Raji (cell line): ENCODE data around the gene KCNB1.

Experiments
- POLR2A ChIP-seq: IDR thresholded peaks from 2 replicates; pipeline ENCODE4 v1.6.1; 2011; ENCODE audit warnings: low read depth, low read length, control low read depth; ENCODE audit not compliant: insufficient read depth

KCNB1 gene

GRCh38 chr20:49384437-49385434 lies 97.7 kb downstream of the KCNB1 start:
- no peak for TF ChIP-seq POLR2A

GRCh38 chr20:49381558-49382493 lies 100.6 kb downstream of the KCNB1 start:
- no peak for TF ChIP-seq POLR2A

- TF ChIP-seq POLR2A: no peak
These were observed 102.1 kb downstream of the KCNB1 start for GRCh38 chr20:49380337-49380780.

GRCh38 chr20:49379338-49379737 lies 103.1 kb downstream of the KCNB1 start:
- no peak for TF ChIP-seq POLR2A

DNA sequence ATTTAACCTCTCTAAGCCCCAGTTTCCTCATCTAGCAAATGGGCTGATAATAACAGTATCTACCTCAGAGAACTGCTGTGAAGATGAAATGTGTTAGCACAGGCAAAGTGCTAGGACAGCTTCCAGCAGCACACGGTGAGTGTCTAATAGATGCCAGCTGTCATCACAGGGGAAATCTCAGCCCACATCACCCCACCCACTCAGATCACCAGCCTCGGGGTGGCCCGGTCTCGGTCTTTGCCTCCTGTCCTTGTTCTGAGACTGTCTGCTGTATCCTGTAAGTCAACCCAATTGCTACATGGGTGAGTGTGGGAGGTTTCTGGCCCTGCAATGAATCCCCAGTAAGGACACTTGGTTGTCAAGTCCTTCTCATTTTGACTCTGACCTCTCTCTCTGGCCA lies 105.1 kb downstream of the KCNB1 start:
- TF ChIP-seq POLR2A: no peak

DNA sequence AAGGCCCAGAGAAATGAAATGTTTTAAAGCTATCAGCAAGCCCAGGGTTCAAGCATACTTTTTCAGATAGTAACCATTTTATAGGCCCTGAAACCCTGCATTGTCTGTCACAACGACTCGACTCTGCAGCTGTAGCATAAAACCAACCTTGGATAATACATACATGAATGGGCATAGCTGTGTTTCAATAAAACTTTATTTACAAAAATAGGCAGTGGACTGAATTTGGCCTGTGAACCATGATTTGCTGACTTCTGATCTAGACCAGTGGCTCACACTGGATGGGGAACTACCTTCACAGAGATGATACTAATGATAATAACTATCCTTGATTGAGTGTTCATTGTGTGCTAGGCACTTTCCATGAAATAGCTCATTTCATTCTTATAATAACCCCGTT lies 107.3 kb downstream of the KCNB1 start:
- TF ChIP-seq POLR2A: no peak

DNA sequence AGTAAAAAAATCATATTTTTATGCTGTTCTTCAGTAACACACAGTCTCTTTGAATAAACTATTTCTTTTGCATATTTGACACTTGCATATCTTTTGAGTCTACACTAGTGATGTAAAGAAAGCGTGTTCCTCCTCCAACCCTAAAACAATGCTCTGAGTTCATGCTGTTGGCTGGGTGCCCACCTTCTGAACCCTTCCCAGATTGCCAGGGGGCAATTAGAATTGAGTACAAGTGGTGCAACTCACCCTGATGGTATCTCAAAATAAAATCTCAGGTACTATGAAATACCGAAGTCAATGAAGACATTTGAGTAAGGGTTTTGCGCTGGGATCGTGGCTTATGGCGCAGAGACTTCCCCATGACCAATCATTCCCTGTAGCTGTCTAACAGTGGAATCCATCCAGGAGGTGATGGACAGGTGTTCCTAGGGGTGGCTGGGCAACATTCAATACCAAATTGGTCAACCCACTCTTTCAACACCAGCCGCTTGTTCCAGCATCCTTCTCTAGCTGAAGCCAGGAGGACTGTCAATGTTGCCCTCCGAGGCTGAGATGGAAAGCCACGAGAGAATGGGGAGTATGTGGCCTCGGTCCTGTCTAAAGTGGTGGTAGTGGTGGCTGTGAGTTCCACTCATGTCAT lies 110.3 kb downstream of the KCNB1 start:
- no peak for TF ChIP-seq POLR2A

DNA sequence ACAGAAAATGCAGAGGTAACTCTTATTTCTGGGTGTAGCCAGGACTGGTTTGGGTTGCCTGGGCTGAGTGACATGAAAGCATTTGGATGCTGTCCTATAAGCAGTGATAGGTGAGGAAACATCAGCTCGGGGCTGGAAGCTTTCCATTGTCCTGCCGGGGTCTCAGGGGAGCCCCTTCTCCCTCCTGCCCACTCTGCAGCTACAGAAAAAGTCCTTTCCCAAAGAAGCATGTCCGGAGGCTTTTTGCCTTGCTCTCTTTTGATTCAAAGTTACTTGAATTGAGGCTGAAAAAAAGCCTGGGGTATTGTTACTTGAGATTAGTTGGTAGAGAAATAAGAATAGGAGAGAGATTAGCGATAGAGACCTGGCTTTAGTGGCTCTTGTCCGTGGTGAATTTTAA lies 113.9 kb downstream of the KCNB1 start:
- TF ChIP-seq POLR2A: no peak

DNA sequence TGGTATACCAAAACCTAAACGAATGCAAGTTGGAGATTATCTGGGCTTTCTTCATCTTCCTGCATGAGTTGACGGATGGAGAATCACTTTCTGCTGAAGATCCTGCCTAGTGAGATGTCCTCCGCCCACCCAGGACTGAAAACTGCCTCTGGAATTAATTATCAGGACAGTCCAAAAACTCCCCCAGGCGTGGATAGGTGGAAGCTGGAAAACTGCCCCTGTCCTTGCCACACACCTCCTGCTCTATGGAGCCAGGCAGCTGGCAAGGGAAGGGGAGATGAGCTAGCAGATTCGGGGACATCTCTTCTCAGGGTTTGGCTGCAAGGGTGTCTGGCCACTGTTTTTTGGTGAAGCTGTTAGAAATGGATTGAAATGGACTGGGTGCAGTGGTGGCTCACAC lies 115.4 kb downstream of the KCNB1 start:
- no peak for TF ChIP-seq POLR2A

GRCh38 chr20:49366687-49367086 lies 115.8 kb downstream of the KCNB1 start:
- no peak for TF ChIP-seq POLR2A

DNA sequence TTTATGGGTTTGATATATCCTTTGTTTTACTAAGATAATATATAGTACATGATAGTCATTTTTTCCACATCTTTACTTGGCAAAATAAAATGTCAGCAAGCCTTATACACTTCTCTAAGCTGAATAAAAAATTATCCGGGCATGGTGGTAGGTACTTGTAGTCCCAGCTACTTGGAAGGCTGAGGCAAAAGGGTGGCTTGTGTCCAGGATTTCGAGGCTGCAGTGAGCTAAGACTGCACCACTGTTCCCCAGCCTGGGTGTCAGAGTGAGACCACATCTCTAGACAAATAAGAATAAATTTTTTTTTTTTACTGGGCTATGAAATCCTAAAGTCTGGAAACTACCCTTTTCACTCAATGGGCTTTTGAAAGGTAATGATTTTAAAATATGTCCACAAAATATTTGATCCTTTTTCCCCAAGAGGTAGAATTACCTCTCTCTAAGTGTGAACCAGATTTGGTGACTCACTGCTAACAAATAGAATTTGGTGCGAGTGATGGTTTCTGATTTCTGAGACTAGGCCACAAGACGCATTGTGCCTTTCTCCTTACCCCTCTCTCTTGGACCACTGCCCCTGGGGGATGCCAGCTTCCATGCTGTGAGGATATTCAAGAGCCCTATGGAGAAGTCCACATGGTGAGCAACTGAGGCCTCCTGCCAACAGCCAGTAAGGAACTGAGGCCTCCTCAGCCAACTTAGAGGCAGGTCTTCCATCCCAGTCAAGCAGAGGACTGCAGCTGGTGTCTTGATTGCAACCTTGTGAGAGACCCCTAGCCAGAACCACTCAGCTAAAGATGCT lies 120.4 kb downstream of the KCNB1 start:
- TF ChIP-seq POLR2A: no peak

GRCh38 chr20:49360242-49360968 lies 122.1 kb downstream of the KCNB1 start:
- TF ChIP-seq POLR2A: no peak

- no peak for TF ChIP-seq POLR2A
These were observed 125.8 kb downstream of the KCNB1 start for GRCh38 chr20:49356676-49357075.

- TF ChIP-seq POLR2A: no peak
These were observed 127.8 kb downstream of the KCNB1 start for GRCh38 chr20:49354673-49355072.
